HG03095 (cell line): ENCODE data around the gene SERINC3.

ENCODE experiments used
- ATAC-seq: cut with Tn5 transposase; IDR thresholded peaks from one replicate; pipeline ENCODE4 v1.9.1; 2021; ENCODE audit warnings: moderate library complexity; ENCODE audit not compliant: unreplicated experiment

Gene SERINC3

DNA sequence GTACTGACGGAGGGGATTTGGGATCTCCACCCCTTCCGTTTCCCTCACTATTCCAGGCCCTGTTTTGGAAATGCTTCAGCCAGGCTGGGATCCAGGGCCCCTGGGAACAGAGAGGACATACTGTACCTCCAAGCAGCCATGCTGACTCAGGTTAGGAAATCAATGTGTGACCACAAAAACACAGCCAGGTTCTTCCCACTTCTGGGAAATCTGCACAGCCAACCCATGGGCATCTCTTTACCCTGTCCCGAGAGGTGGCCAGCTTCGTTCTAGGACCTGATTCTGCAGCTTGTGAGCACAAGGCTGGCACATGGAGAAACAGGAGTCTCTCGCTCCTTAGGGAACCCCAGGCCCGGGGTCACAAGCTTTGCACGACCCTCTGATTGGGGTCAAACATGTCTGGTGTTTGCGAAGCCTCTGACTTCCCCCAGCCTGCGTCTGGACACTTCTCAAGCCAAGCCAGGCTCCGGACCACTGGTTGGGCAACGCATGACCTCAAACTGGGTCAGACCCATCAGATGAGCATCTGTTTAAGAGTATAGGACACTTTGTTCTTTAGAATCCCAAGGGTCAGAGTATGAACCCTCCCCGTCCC lies 54.5 kb downstream of the SERINC3 start:
- ATAC-seq, result no peak

DNA sequence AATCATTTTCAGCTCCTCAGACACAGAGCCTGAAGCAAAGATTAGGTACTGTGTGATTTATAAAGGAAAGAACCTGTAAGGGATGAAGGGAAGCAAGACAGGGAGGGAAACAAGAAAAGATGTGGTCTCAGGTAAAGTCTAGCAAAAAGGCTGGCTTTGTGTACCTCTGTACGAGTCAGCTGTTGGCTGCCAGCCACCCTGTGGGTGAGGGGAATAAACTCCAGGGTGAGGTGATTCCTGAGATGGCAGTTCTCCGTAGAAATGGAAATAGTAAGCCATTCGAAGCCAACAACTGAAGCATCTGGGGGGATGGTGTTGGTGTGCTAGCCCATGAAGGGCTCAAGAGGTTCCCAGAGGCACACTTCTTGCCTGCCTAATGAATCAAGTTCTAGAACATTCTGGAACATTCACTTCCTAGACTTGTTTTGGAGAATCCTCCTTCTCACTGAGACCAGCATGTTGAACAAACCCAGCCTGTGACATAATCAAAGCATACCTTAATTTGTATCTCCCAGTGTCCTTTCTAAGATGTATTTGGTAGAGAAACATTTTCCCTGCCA lies 56.8 kb downstream of the SERINC3 start:
- ATAC-seq, result no peak

DNA sequence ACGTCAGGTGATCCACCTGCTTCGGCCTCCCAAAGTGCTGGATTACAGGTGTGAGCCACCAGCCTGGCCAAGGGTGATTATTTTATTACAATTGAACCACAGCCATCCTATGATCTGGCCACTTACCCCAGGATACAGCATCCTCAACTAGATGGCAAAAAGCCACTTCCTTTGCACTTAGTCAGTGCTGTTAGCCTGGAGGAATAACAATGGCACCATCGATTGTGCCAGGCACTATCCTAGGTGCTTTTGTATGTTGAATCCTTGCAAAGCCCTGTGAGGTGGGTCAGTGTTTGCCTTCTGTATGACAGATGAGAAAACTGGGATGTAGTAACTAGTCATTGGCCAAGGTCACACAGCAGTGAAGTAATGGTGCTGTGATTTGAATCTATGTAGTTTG lies 57.4 kb downstream of the SERINC3 start:
- no peak for ATAC-seq

DNA sequence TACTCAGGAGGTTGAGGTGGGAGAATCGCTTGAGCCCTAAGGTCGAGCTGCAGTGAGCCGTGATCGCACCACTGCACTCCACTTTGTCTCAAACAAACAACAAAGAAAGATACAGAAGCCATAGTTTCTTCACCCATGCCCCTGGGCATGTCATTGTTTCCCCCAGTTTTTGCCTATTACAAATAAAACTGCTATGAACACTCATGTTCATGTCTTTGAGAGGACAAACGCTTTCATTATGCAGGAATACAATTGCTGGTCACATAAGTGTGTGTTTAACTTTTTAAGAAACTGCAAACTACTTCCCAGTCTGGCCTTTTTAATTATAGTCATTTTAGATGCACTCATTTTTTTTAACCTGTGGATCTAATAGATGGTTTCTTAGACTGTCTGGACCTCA lies 58.4 kb downstream of the SERINC3 start:
- ATAC-seq, result no peak

DNA sequence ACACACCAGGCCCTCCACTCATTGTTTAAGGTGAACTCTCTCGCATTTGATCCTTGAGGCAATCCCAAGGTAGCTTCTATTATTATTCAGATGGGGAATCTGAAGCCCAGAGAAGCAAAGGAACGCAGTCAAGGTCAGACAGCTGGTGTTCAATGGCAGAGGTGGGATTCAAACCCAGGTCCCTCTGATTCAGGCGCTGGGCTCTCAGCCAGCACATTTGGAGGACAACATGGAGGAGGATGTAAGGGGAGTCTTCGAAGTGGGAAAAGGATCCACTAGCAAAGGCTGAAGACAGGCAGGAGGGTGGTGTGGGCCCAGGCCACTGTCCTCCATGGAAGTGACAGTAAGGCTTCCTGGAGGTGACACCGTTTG lies 60.1 kb downstream of the SERINC3 start:
- ATAC-seq, result no peak

DNA sequence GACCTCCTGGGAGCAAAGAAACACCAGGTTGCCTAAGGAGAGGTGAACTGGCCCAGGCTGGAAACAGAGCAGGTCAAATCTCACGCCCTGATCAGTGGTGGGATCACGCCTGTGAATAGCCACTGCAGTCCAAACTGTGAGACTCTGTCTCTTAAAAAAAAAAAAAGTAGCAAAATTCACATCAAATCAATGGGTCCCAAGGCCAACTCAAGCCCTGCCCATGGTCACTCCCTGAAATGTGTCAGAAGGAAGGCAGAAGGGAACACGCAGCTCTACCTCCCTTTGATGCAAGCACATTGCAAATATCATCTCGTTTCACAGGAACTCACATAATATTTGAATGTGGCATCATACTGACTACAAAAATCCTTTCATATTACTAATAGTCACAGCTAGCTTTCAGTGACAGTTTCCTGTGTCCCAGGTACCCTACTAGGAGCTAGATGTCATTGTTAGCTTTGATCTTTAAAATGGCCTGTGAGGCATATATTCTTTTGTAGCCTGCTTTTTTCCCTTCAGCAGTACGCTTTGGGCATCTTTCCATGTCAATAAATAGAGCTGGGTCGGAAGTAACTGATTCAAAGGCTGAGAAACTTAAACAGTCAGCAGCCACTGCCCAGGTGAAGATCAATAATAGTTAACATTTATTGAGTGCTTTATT lies 60.6 kb downstream of the SERINC3 start:
- no peak for ATAC-seq

DNA sequence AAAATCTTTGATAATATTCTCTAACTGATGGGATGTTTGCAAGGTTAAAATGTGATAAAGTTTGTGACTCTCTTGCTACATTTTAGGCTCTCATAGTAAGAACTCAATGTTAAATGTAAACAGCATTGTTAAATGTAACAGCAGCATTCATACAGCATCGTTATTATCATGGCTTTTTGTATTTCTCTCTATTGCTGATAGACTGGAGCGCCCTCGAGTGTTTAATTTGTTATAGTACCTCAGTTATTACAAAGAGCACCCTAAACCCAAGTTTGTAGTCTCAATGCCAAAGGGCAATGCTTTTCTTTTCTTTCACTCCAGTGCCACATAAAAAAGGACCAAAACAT lies 61.1 kb downstream of the SERINC3 start:
- ATAC-seq, result no peak

DNA sequence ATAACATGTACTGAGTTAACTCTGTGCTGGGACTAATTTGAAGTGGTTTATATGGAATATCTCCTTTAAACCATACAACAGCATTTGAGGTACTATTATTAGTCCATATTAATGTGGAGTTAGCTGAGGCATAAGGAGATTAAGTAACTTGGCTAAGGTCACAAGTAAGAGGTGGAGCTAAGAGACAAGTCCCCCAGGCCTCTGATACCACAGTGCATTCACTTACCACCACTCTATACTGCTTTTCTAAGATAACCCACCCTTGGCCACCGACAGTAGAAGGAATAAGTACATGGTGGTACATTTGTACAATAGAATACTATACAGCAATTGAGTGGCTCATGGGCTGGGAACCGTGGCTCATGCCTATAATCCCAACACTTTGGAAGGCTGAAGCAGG lies 62.6 kb downstream of the SERINC3 start:
- ATAC-seq, result no peak

DNA sequence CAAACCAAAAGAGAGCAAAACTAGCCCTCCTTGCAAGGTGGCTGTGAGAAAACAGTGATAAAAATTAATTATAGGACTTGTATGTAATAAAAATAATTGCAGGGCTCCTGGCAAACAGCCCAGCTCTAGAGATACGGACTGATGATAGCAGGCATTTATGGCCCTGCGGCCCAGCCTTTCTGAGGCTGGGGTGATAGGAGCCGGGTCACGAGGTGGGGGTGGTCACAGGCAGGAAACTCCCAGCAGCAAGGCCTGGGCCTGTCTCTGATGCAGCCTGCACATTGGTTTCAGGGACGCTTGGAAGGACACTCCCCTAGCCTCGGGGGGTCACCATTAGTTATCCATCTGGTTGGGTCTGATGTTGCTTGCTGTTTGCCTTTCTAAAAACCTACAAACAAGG lies 64.9 kb downstream of the SERINC3 start:
- ATAC-seq, result no peak

DNA sequence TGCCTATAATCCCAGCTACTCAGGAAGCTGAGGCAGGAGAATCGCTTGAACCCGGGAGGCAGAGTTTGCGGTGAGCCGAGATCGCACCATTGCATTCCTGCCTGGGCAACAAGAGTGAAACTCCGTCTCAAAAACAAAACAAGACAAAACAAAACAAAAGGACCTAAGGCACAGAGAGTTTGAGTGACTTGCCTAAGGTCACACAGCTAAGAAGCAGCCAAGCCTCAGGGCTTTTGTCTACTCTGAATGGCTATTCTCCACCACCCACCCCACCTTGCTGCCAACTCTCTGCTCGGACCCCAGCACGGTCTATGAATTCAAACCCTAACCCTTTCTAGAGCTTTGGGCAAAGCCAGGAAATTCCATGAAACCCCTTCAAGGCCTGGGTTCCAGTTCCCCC lies 65.3 kb downstream of the SERINC3 start:
- no peak for ATAC-seq

DNA sequence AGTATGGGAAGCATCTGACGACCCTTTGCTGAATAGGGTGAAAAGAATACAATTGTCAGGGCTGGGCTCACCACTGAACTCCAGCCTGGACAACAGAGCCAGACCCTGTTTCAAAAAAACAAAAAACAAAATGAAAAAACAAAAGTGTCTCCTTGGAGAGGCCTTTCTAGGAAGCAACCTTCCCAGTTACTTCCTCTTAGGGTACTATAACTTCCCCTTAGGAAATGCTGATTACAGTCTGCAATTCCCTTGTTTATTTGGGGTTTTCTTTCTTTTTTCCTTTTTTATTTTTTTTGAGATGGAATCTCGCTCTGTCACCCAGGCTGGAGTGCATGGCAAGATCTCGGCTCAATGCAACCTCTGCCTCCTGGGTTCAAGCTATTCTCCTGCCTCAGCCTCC lies 66.7 kb downstream of the SERINC3 start:
- no peak for ATAC-seq

DNA sequence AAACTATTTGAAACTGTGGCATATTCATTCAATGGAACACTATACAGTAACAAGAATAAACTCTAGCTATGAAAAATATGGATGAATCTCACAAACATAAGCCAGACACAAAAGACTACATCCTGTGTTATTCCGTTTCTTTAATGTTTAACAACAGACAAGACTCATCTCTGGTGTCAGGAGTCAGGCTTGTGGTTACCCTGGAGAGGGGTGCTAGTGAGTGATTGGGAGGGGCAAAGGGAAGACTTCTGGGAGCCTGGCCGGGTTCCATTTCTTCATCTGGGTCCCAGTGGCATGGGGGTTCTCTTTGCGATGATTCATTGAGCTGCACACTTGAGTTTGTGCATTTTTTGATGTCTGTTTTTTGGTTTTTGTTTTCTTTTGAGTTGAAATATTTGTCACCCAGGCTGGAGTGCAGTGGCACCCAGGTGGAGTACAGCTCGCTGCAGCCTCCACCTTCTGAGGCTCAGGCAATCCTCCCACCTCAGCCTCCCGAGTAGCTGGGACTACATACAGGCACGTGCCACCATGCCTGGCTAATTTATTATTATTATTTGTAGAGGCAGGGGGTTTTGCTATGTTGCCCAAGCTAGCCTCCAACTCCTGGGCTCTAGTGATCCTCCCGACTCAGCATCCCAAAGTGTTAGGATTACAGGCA lies 67.4 kb downstream of the SERINC3 start:
- ATAC-seq, result no peak

DNA sequence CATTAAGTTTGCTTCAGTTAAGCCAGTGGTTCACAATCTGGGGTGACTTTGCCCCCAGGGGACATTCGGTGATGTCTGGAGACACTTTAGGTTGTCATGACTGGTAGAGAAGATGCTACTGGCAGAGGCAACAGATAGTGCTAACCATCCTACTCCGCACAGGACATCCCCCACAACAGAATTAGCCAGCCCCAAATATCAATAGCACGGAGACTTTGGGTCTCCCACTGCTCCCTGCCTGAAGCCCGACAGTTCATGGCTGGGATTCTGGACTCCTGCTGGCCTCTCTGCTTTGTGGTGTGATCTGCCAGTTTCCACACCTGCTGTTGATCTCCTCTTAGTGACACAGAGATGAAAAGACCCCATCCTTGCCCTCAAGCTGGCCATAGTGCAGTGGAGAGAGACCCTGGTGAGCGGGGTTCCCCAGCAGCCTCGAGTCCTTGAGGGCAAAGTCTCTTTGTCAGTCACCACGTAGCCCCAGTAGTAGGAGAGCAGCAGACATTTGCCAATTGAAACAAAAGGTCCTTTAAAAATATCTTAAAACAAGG lies 70.9 kb downstream of the SERINC3 start:
- ATAC-seq, result no peak

DNA sequence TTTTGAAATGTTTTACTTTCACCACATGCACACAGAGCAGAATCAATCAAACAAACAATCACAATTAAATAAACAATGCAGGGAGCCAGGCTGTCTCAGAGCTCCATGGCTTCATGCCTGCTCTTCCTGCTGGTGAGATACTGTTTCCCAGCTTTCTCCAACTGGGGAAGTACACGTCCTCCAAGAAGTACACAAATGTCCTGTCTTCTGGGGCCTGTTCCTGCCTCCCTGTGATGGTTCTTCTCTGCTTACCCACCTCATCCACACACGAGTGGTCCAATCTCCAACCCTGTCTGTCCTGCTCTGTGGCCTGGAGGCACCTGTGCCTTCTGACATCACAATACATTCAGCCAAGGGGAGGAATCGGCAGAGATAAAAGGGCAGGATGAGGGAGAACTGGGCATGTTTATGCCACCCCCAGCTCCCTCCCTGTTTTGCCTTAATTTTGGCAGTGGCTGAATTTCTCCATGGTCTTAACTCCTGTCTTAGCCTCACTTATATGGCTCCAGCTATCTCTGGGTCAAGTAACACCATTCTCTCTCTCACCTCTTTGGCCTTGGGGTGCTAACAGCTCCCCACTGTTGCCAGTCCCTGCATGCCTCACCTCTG lies 71.5 kb downstream of the SERINC3 start:
- no peak for ATAC-seq

DNA sequence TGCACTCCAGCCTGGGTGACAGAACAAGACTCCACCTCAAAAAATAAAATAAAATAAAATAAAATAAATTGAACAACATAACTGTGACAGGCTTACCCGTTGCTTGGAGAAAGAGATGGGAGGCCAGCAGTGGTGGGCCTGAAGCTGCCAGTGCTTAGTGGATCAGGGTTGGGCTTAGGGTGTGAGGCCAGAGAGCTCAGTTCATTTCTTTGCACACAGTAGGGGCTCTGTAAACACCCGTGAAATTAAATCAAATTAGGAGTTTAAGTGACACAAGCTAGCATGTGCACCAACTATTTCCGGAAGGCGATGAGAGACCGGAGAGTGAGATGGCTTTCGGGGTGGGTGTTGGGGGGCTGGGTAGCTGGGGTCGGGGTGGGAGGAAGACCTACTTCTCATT lies 72.0 kb downstream of the SERINC3 start:
- ATAC-seq, result no peak

DNA sequence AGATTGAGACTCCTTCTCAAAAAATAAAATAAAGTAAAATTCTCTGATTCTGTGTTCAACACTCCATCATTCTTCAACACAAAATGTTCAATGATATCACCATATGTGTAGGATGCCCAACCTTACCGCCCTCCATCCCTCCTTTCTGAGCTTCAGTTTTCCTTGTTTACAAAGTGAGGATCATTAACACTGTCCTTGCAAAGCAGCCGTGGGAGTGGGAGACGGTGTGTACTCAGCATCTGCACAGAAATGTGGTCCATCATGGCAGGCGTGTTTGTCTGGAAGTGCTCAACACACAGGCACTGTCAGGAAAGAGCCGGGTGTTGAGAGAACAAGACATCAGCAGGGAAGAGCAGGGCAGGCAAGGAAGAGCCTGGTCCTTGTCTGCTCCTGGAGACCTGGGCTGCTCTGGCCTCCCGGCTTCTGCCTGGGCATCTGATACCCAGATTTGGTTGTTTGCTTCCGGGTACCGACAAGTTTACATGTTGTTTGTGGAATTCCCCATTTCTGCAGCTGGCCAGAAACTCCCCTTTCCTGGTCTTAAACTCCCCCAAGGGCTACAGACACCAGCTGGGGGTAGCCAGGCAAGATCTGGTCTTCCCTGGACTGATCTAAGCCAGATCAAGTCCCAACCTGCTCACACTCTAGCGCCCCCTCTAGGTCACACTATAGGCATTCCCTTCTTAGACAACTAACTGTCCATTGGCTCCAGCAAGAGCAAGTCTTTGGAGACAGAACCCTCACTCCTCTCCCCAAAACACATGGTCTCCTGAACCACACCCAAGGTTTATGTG lies 72.9 kb downstream of the SERINC3 start:
- no peak for ATAC-seq

DNA sequence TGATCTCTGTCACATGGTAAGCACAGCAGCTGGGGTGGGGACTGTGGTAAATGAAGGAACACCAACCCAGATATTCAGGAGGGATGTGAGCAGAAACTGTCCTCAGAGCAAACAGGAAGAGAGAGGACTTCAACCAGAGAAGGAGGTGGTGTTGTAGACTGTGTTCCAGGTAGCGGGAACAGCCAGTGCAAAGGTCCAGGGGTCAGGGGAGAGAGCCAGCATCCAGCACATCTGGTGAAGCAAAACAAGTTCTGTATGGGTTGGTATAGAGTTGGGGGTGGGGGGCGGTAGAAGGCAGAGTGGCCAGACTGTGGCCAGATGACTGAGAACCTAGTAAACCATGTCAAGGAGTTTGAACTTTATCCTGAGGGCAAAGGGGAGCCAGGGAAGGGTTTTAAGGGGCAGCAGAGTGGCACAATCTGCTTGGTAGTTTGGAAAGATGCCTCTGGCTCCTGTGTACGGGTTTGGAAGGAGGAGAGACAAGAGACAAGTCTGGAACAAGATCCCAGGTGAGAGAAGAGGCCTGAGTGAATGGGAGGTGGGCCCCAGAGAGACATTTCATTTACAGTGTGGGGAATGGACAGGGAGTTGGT lies 73.9 kb downstream of the SERINC3 start:
- ATAC-seq, result no peak
